Right lobe of liver (tissue), 4 donors: ENCODE data around the gene TBCEL.

Experiments used
- POLR2A ChIP-seq: fragments of 450-650 bp; IDR thresholded peaks from one replicate; pipeline ENCODE4 v1.6.1; 2017; ENCODE audit warnings: antibody characterized with exemption, mild to moderate bottlenecking
- TF ChIP-seq, protein P1 (sequence below), 4 donors: fragments of 200-600 bp in 3 of 4; fragments of 450-650 bp in 1 of 4; IDR thresholded peaks; one replicate each; pipeline versions ENCODE4 v1.5.1 to v1.8.0; 2016 to 2022; ENCODE audit warnings: antibody characterized with exemption in 4 of 4, mild to moderate bottlenecking in 2 of 4
- donor health status: DM: no; HTN: no; CAD: no.
- donor health status: DM: no; HTN: no; CAD: no.
- donor health status: DM: no; HTN: yes; CAD: no.

DNA sequence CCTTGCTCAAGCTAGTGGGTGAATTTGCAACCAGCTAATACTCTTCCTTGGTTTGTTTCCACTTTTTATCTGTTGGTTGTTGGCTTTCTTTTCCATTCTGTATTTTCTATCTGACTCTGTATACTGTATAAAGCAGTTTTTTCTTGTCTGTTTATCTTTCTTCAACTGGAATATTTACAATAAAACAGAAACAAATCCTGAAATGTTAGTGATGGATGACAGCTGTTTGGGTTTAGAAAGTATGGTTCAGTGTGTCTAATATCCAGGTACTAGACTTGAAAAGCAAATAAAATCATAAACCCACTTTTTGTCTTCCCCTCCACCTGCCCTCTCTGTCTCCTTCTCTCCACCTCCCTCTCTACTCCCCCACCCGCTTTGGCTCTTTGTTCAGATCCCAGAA lies 35.3 kb upstream of the TBCEL start:
- TF ChIP-seq, protein P1, sequence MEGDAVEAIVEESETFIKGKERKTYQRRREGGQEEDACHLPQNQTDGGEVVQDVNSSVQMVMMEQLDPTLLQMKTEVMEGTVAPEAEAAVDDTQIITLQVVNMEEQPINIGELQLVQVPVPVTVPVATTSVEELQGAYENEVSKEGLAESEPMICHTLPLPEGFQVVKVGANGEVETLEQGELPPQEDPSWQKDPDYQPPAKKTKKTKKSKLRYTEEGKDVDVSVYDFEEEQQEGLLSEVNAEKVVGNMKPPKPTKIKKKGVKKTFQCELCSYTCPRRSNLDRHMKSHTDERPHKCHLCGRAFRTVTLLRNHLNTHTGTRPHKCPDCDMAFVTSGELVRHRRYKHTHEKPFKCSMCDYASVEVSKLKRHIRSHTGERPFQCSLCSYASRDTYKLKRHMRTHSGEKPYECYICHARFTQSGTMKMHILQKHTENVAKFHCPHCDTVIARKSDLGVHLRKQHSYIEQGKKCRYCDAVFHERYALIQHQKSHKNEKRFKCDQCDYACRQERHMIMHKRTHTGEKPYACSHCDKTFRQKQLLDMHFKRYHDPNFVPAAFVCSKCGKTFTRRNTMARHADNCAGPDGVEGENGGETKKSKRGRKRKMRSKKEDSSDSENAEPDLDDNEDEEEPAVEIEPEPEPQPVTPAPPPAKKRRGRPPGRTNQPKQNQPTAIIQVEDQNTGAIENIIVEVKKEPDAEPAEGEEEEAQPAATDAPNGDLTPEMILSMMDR (IDR thresholded peaks at IDR 0.05): no peak
- TF ChIP-seq POLR2A: no peak
